IMR-90 (cell line): Measurements from ENCODE around the gene FOXC2. TPM values are rescaled to one million over a fixed set of nuclear protein-coding genes. Genes with fewer than 3 reads are reported as not detected.

Experiments
- ATAC-seq: fragments of 200-7000 bp; cut with Tn5 transposase; 2 replicates; pipeline ENCODE4 v1.9.1; 2020; ENCODE audit warnings: low read depth, mild to moderate bottlenecking, moderate library complexity
- BruUV-seq: library from RNA; stranded (reverse); fragments of 400-500 nt; replicated peaks from 2 replicates; lab custom pipeline; 2021; lab: Mats Ljungman, UMichigan
- CTCF ChIA-PET: fragments of 300-600 bp; formaldehyde crosslinking; extraction: SDS; loops from one replicate; lab custom pipeline; 2021; ENCODE audit warnings: antibody characterized with exemption; lab: Yijun Ruan, JAX
- POLR2A ChIA-PET: fragments of 300-600 bp; sonication (Branson Sonifier 250); formaldehyde crosslinking; loops from one replicate; lab custom pipeline; 2022; ENCODE audit warnings: antibody characterized with exemption; ENCODE audit not compliant: unreplicated experiment; lab: Charles Lee
- DNase-seq: peaks from one replicate; pipeline ENCODE4 v3.0.0; 2013
- H2AFZ ChIP-seq: replicated peaks from 2 replicates; pipeline ENCODE3; 2013; ENCODE audit warnings: low read length, mild to moderate bottlenecking; ENCODE audit not compliant: poor library complexity
- H2AK5ac ChIP-seq: 2 replicates; pipeline ENCODE4 v1.6.1; 2013; ENCODE audit warnings: low read depth, low read length, inconsistent platforms
- H2AK9ac ChIP-seq: replicated peaks from 2 replicates; pipeline ENCODE3; 2013; ENCODE audit warnings: mild to moderate bottlenecking, low read depth, low read length, moderate library complexity; ENCODE audit not compliant: poor library complexity
- H2BK120ac ChIP-seq: 2 replicates; pipeline ENCODE4 v1.6.1; 2013; ENCODE audit warnings: low read depth, low read length, inconsistent platforms
- H2BK15ac ChIP-seq: 3 replicates; pipeline ENCODE4 v1.6.1; 2013; ENCODE audit warnings: low read depth, low read length, inconsistent platforms
- H2BK20ac ChIP-seq: 2 replicates; pipeline ENCODE4 v1.6.1; 2013; ENCODE audit warnings: low read depth, mild to moderate bottlenecking, inconsistent platforms, low read length, moderate library complexity
- H2BK5ac ChIP-seq: 2 replicates; pipeline ENCODE4 v1.6.1; 2013; ENCODE audit warnings: mild to moderate bottlenecking, low read depth, low read length, inconsistent platforms; ENCODE audit not compliant: poor library complexity, severe bottlenecking
- H3K14ac ChIP-seq: replicated peaks from 2 replicates; pipeline ENCODE4 v1.6.1; 2013; ENCODE audit warnings: low read depth, low read length, inconsistent platforms
- H3K18ac ChIP-seq: 2 replicates; pipeline ENCODE4 v1.6.1; 2013; ENCODE audit warnings: low read depth, low read length, control low read depth
- H3K23ac ChIP-seq: 2 replicates; pipeline ENCODE4 v1.6.1; 2013; ENCODE audit warnings: low read depth, low read length, inconsistent platforms
- H3K27ac ChIP-seq: 2 replicates; pipeline ENCODE4 v1.5.1; 2013; ENCODE audit warnings: mild to moderate bottlenecking, control low read depth, low read length; ENCODE audit not compliant: insufficient read depth
- H3K27me3 ChIP-seq: 2 replicates; pipeline ENCODE4 v1.6.1; 2013; ENCODE audit warnings: low read length; ENCODE audit not compliant: control insufficient read depth, insufficient read depth
- H3K36me3 ChIP-seq: 2 replicates; pipeline ENCODE4 v1.6.1; 2013; ENCODE audit warnings: low read length, mixed read lengths; ENCODE audit not compliant: control insufficient read depth, insufficient read depth
- H3K4ac ChIP-seq: 2 replicates; pipeline ENCODE4 v1.6.1; 2013; ENCODE audit warnings: low read depth, low read length, inconsistent platforms
- H3K4me1 ChIP-seq: 2 replicates; pipeline ENCODE4 v1.6.1; 2013; ENCODE audit warnings: low read length, mixed read lengths; ENCODE audit not compliant: control insufficient read depth, insufficient read depth
- H3K4me2 ChIP-seq: 2 replicates; pipeline ENCODE4 v1.6.1; 2013; ENCODE audit warnings: low read depth, mild to moderate bottlenecking, control low read depth, low read length, moderate library complexity
- H3K4me3 ChIP-seq: 2 replicates; pipeline ENCODE4 v1.5.1; 2013; ENCODE audit warnings: low read depth, mild to moderate bottlenecking, control low read depth, low read length, moderate library complexity; ENCODE audit not compliant: insufficient read depth
- H3K56ac ChIP-seq: 2 replicates; pipeline ENCODE4 v1.6.1; 2013; ENCODE audit warnings: low read length, inconsistent platforms; ENCODE audit not compliant: insufficient read depth; ENCODE audit errors: extremely low read depth
- H3K79me1 ChIP-seq, 2 experiments: 2 replicates each; pipeline ENCODE4 v1.6.1; 2013; ENCODE audit warnings: low read length in 2 of 2, inconsistent platforms in 1 of 2, low read depth in 1 of 2
- H3K9ac ChIP-seq: 2 replicates; pipeline ENCODE4 v1.6.1; 2013; ENCODE audit warnings: low read depth, low read length, control low read depth
- H3K9me1 ChIP-seq: 2 replicates; pipeline ENCODE4 v1.6.1; 2013; ENCODE audit warnings: low read length, inconsistent platforms; ENCODE audit not compliant: insufficient read depth
- H3K9me3 ChIP-seq: 2 replicates; pipeline ENCODE4 v1.6.1; 2013; ENCODE audit warnings: low read length; ENCODE audit not compliant: control insufficient read depth, insufficient read depth
- H4K20me1 ChIP-seq: 2 replicates; pipeline ENCODE4 v1.6.1; 2013; ENCODE audit warnings: low read length, inconsistent platforms; ENCODE audit not compliant: insufficient read depth
- H4K5ac ChIP-seq: 2 replicates; pipeline ENCODE4 v1.6.1; 2013; ENCODE audit warnings: mild to moderate bottlenecking, low read depth, low read length, control low read depth
- H4K8ac ChIP-seq, 2 experiments: 2 replicates each; pipeline ENCODE4 v1.6.1; 2013; ENCODE audit warnings: low read depth in 2 of 2, low read length in 2 of 2, control low read depth in 1 of 2, inconsistent platforms in 1 of 2
- H4K91ac ChIP-seq: 2 replicates; pipeline ENCODE4 v1.6.1; 2013; ENCODE audit warnings: low read depth, low read length, inconsistent platforms; ENCODE audit not compliant: insufficient read depth
- BHLHE40 ChIP-seq: fragments of 150-350 bp; IDR thresholded peaks from 2 replicates; pipeline ENCODE4 v1.6.1; 2016; ENCODE audit warnings: mild to moderate bottlenecking, low read depth, low read length
- CEBPB ChIP-seq: IDR thresholded peaks from 2 replicates; pipeline ENCODE4 v1.6.1; 2012; ENCODE audit warnings: low read depth, low read length, improper control_type of control experiment
- CHD1 ChIP-seq: IDR thresholded peaks from 2 replicates; pipeline ENCODE4 v1.6.1; 2012; ENCODE audit warnings: low read depth, low read length, improper control_type of control experiment
- CTCF ChIP-seq: conservative IDR thresholded peaks from 2 replicates; pipeline ENCODE4 v1.5.1; 2012; ENCODE audit warnings: mild to moderate bottlenecking, low read depth, low read length, improper control_type of control experiment
- MAZ ChIP-seq: IDR thresholded peaks from 2 replicates; pipeline ENCODE4 v1.6.1; 2012; ENCODE audit warnings: low read depth, mild to moderate bottlenecking, low read length, improper control_type of control experiment, moderate library complexity, borderline replicate concordance
- MXI1 ChIP-seq: IDR thresholded peaks from 2 replicates; pipeline ENCODE4 v1.6.1; 2012; ENCODE audit warnings: low read depth, mild to moderate bottlenecking, low read length, moderate library complexity, borderline replicate concordance
- NFE2L2 ChIP-seq: fragments of 150-350 bp; IDR thresholded peaks from 2 replicates; pipeline ENCODE4 v1.6.1; 2016; ENCODE audit warnings: low read depth, mild to moderate bottlenecking, low read length
- POLR2A ChIP-seq: IDR thresholded peaks from 2 replicates; pipeline ENCODE4 v1.6.1; 2012; ENCODE audit warnings: mild to moderate bottlenecking, low read depth, low read length
- RAD21 ChIP-seq: IDR thresholded peaks from 2 replicates; pipeline ENCODE4 v1.6.1; 2012; ENCODE audit warnings: low read length, improper control_type of control experiment
- RFX5 ChIP-seq: IDR thresholded peaks from 2 replicates; pipeline ENCODE4 v1.8.0; 2012; ENCODE audit warnings: low read depth, mild to moderate bottlenecking, low read length, moderate library complexity
- SMC3 ChIP-seq: fragments of 150-350 bp; IDR thresholded peaks from 2 replicates; pipeline ENCODE4 v1.6.1; 2016; ENCODE audit warnings: low read depth, mild to moderate bottlenecking, antibody characterized with exemption, low read length, moderate library complexity
- WGBS, 2 experiments: methylation state at CpG; one replicate each; pipeline versions ENCODE4 v1.1.5 to v1.1.7; 2013; ENCODE audit warnings: missing lambda C conversion rate in 2 of 2; ENCODE audit not compliant: insufficient read length in 1 of 2; ENCODE audit errors: extremely low coverage in 2 of 2; 5-methylcytosine and 5-hydroxymethylcytosine counted together
- dilution Hi-C: fragments of 300-500 bp; cut with HindIII; formaldehyde crosslinking; loops from one replicate; pipeline ENCODE4 v1.14.3; 2018; ENCODE audit warnings: low sequenced_read_pairs; ENCODE audit not compliant: unreplicated experiment
- in situ Hi-C: fragments of 300-500 bp; cut with MboI; formaldehyde crosslinking; loops from 3 replicates; pipeline ENCODE4 v1.14.3; 2019; ENCODE audit warnings: low sequenced_read_pairs, inconsistent platforms, mixed read lengths
- intact Hi-C: fragments of 100-400 bp; cut with micrococcal nuclease; formaldehyde crosslinking; loops from 2 replicates; pipeline ENCODE4 v1.10.0; 2022
- polyA plus RNA-seq, 3 experiments: library from polyadenylated mRNA; depleted of rRNA; stranded (reverse); fragments of >200 nt; gene quantifications; 2 replicates each; pipeline ENCODE4 v1.2.3, GENCODE V29; 2012; ENCODE audit warnings: low replicate concordance in 1 of 3
- total RNA-seq: library from RNA; depleted of rRNA; stranded (reverse); fragments of >200 nt; gene quantifications from 2 replicates; pipeline ENCODE4 v1.2.3, GENCODE V29; 2012

FOXC2 gene
- total and polyA plus RNA-seq, 2 of the 4 experiments (the other 2 are of a cell fraction), result 0.90 to 6.4 TPM

- H4K20me1 ChIP-seq, result no peaks in the 10 kb centered on the region
- H3K27me3 ChIP-seq, result no peaks in the 10 kb centered on the region
- no peak overlapping the region for H4K8ac ChIP-seq
- WGBS, 2 experiments, result 93% methylated on average over 31 of the region's 49 CpGs; no CpG with 5 or more reads in 1 of the 2 experiments
- no peak overlapping the region for H3K27ac ChIP-seq
- H2BK5ac ChIP-seq, result no peak overlapping the region
- no TSS peak for BruUV-seq
- in situ Hi-C loops, result no loop called here
- no peak overlapping the region for H2BK20ac ChIP-seq
- DNase-seq, result no peak
- H3K18ac ChIP-seq, result no peak overlapping the region
- H2BK15ac ChIP-seq, result no peak overlapping the region
- no peak overlapping the region for H2AFZ ChIP-seq
- H2AK5ac ChIP-seq, result no peak overlapping the region
- TF ChIP-seq RAD21, result no peak
- no peak for TF ChIP-seq BHLHE40
- no peak for TF ChIP-seq SMC3
- no peak for TF ChIP-seq CTCF
- no peak for TF ChIP-seq RFX5
- no peak for TF ChIP-seq POLR2A
- no peak for TF ChIP-seq MXI1
- no peak for TF ChIP-seq CHD1
- no peak for TF ChIP-seq CEBPB
- no peak for TF ChIP-seq MAZ
- no peak for TF ChIP-seq NFE2L2
- H4K5ac ChIP-seq, result no peak overlapping the region
- no peak overlapping the region for H3K4me2 ChIP-seq
- intact Hi-C loops, result no loop called here
- no peaks in the 10 kb centered on the region for H3K9me3 ChIP-seq
- H2BK120ac ChIP-seq, result no peak overlapping the region
- H3K23ac ChIP-seq, result no peak overlapping the region
- peaks cover 6% of the 10 kb centered on the region for H3K36me3 ChIP-seq
- no peak overlapping the region for H3K4ac ChIP-seq
- CTCF ChIA-PET, result no interaction called here
- H3K4me3 ChIP-seq, result no peak overlapping the region
- no peak overlapping the region for H3K14ac ChIP-seq
- dilution Hi-C loops, result no loop called here
- POLR2A ChIA-PET, result no interaction called here
- no peak for ATAC-seq
- H4K91ac ChIP-seq, result no peak overlapping the region
- no peak overlapping the region for H3K56ac ChIP-seq
- H3K9me1 ChIP-seq, result no peaks in the 10 kb centered on the region
- no peaks in the 10 kb centered on the region for H3K79me1 ChIP-seq
- no peak overlapping the region for H2AK9ac ChIP-seq
- H3K9ac ChIP-seq, result no peak overlapping the region
- H3K4me1 ChIP-seq, result no peaks in the 10 kb centered on the region
Observed at GRCh38 chr16:86531641-86532525, 34.7 kb upstream of the FOXC2 start.
